HepG2 (cell line): ENCODE data around the gene CDK5RAP2. TPM values are rescaled to one million over a fixed set of nuclear protein-coding genes. Genes with fewer than 3 reads are reported as not detected.

Experiments used
- ATAC-seq: fragments of 200-7000 bp; cut with Tn5 transposase; 3 replicates; pipeline ENCODE4 v1.9.1; 2020; ENCODE audit warnings: mild to moderate bottlenecking, moderate library complexity
- BruUV-seq: library from RNA; stranded (reverse); fragments of 400-500 nt; replicated peaks from 2 replicates; lab custom pipeline; 2021; lab: Mats Ljungman, UMichigan
- CTCF ChIA-PET: fragments of 300-600 bp; formaldehyde crosslinking; extraction: SDS; loops from one replicate; lab custom pipeline; 2021; ENCODE audit warnings: low total read pairs, inconsistent platforms, low intra/inter-chr PET ratio; lab: Yijun Ruan, JAX
- POLR2A ChIA-PET: fragments of 350-600 bp; sonication (Branson Sonifier 250); formaldehyde crosslinking; loops from one replicate; lab custom pipeline; 2020; ENCODE audit warnings: antibody characterized with exemption, inconsistent platforms; lab: Yijun Ruan, JAX
- DNase-seq: peaks from one replicate; pipeline ENCODE4 v3.0.0-alpha.2; 2015; ENCODE audit warnings: low spot score
- FAIRE-seq: peaks from 3 replicates; lab custom pipeline; 2011; peaks lifted over from hg19 to GRCh38; lab: Jason Lieb, UNC
- H2AFZ ChIP-seq: one replicate; pipeline ENCODE4 v1.6.1; 2011; ENCODE audit warnings: low read length, inconsistent platforms
- H3K27ac ChIP-seq: fragments of 300-600 bp; 3 replicates; pipeline ENCODE4 v1.8.0; 2011; ENCODE audit warnings: mixed run types, mild to moderate bottlenecking, mixed read lengths, low read length, inconsistent platforms; ENCODE audit not compliant: insufficient read depth; ENCODE audit errors: extremely low read length
- H3K27me3 ChIP-seq, 2 experiments: fragments of 200-600 bp in 1 of 2; 2 replicates in 1 of 2; 3 replicates in 1 of 2; pipeline versions ENCODE4 v1.6.0 to v1.8.0; 2011; ENCODE audit warnings: low read length in 2 of 2, mild to moderate bottlenecking in 2 of 2, moderate library complexity in 2 of 2, inconsistent platforms in 1 of 2; ENCODE audit not compliant: insufficient read depth in 2 of 2, control insufficient read depth in 1 of 2
- H3K36me3 ChIP-seq, 2 experiments: fragments of 200-600 bp in 1 of 2; replicated peaks in 1 of 2; 2 replicates in 1 of 2; 3 replicates in 1 of 2; pipeline versions ENCODE4 v1.5.1 to v1.8.0; 2011; ENCODE audit warnings: low read length in 2 of 2, inconsistent platforms in 1 of 2; ENCODE audit not compliant: insufficient read depth in 2 of 2, control insufficient read depth in 1 of 2
- H3K4me1 ChIP-seq: 2 replicates; pipeline ENCODE4 v1.5.1; 2012; ENCODE audit warnings: low read length, inconsistent platforms; ENCODE audit not compliant: insufficient read depth
- H3K4me2 ChIP-seq: 2 replicates; pipeline ENCODE4 v1.6.0; 2011; ENCODE audit warnings: low read depth, low read length, inconsistent platforms
- H3K4me3 ChIP-seq, 3 experiments: fragments of 200-600 bp in 1 of 3; sonication (generic), shearing (Covaris generic) in 1 of 3; replicated peaks in 1 of 3; 2 replicates each; pipeline ENCODE4 v1.5.1; 2011 to 2016; ENCODE audit warnings: low read length in 3 of 3, inconsistent platforms in 2 of 3, low read depth in 2 of 3, mild to moderate bottlenecking in 2 of 3, control low read depth in 1 of 3, mixed read lengths in 1 of 3; ENCODE audit not compliant: insufficient read depth in 1 of 3
- H3K79me2 ChIP-seq: one replicate; pipeline ENCODE4 v1.6.1; 2011; ENCODE audit warnings: low read length, inconsistent platforms; ENCODE audit not compliant: insufficient read depth
- H3K9ac ChIP-seq: 2 replicates; pipeline ENCODE4 v1.6.0; 2011; ENCODE audit warnings: mild to moderate bottlenecking, low read depth, low read length, inconsistent platforms; ENCODE audit not compliant: insufficient read depth
- H3K9me3 ChIP-seq: 2 replicates; pipeline ENCODE4 v1.5.1; 2012; ENCODE audit warnings: mild to moderate bottlenecking, low read length
- H4K20me1 ChIP-seq: 2 replicates; pipeline ENCODE4 v1.6.0; 2011; ENCODE audit warnings: inconsistent platforms, mild to moderate bottlenecking, low read length, moderate library complexity; ENCODE audit not compliant: insufficient read depth
- ARID3A ChIP-seq: IDR thresholded peaks from 2 replicates; pipeline ENCODE4 v1.6.1; 2012; ENCODE audit warnings: low read depth, low read length, improper control_type of control experiment
- ATF7 ChIP-seq, 2 experiments: fragments of 450-650 bp in 1 of 2; sonication (generic) in 1 of 2; formaldehyde crosslinking in 1 of 2; IDR thresholded peaks; 2 replicates each; pipeline versions ENCODE4 v1.4.0 to v1.6.1; 2016 to 2020; ENCODE audit warnings: antibody characterized with exemption in 1 of 2, mild to moderate bottlenecking in 1 of 2, missing genetic modification reagents in 1 of 2
- FOXK2 ChIP-seq: fragments of 450-650 bp; IDR thresholded peaks from 2 replicates; pipeline ENCODE4 v1.6.1; 2016
- FOXO4 ChIP-seq: sonication (generic); formaldehyde crosslinking; conservative IDR thresholded peaks from 2 replicates; pipeline ENCODE4 v1.8.1; 2023; ENCODE audit warnings: missing genetic modification reagents
- GATA4 ChIP-seq: sonication (generic); IDR thresholded peaks from 2 replicates; pipeline ENCODE4 v1.6.1; 2016; ENCODE audit warnings: antibody characterized with exemption, low read depth, borderline replicate concordance
- GATAD1 ChIP-seq: IDR thresholded peaks from 2 replicates; pipeline ENCODE4 v1.6.1; 2016; ENCODE audit warnings: missing genetic modification reagents, missing compliant biosample characterization
- HINFP ChIP-seq: sonication (generic); formaldehyde crosslinking; IDR thresholded peaks from 2 replicates; pipeline ENCODE4 v1.4.0; 2020; ENCODE audit warnings: low read depth, mild to moderate bottlenecking, missing genetic modification reagents
- ISL2 ChIP-seq: sonication (generic); formaldehyde crosslinking; IDR thresholded peaks from 2 replicates; pipeline ENCODE4 v1.5.0; 2020; ENCODE audit warnings: missing genetic modification reagents
- MAF1 ChIP-seq: sonication (generic); formaldehyde crosslinking; IDR thresholded peaks from 2 replicates; pipeline ENCODE4 v1.5.0; 2020; ENCODE audit warnings: missing genetic modification reagents, borderline replicate concordance
- POLR2AphosphoS2 ChIP-seq: IDR thresholded peaks from 2 replicates; pipeline ENCODE4 v1.6.1; 2011; ENCODE audit warnings: low read depth, low read length, improper control_type of control experiment
- RFX1 ChIP-seq: fragments of 450-650 bp; IDR thresholded peaks from 2 replicates; pipeline ENCODE4 v1.6.1; 2017
- RFX3 ChIP-seq: IDR thresholded peaks from 2 replicates; pipeline ENCODE4 v1.6.1; 2016; ENCODE audit warnings: missing biosample characterization, missing genetic modification reagents
- SAP130 ChIP-seq: IDR thresholded peaks from 2 replicates; pipeline ENCODE4 v1.6.1; 2016; ENCODE audit warnings: low read depth
- SIN3B ChIP-seq: fragments of 150-350 bp; IDR thresholded peaks from 2 replicates; pipeline ENCODE4 v1.6.1; 2014; ENCODE audit warnings: low read length
- TAF15 ChIP-seq: fragments of 200-400 bp; formaldehyde crosslinking; IDR thresholded peaks from one replicate; pipeline ENCODE4 v1.6.1; 2018; ENCODE audit warnings: mild to moderate bottlenecking, low read depth, low read length; ENCODE audit not compliant: poor library complexity, severe bottlenecking
- ZBTB37 ChIP-seq: sonication (generic); formaldehyde crosslinking; IDR thresholded peaks from 2 replicates; pipeline ENCODE4 v1.4.0; 2020; ENCODE audit warnings: mild to moderate bottlenecking, missing genetic modification reagents
- ZNF275 ChIP-seq: sonication (generic); formaldehyde crosslinking; IDR thresholded peaks from 2 replicates; pipeline ENCODE4 v1.8.0; 2022; ENCODE audit warnings: missing genetic modification reagents, mild to moderate bottlenecking, inconsistent platforms, borderline replicate concordance
- ZNF510 ChIP-seq: sonication (generic); formaldehyde crosslinking; IDR thresholded peaks from 2 replicates; pipeline ENCODE4 v1.4.0; 2020; ENCODE audit warnings: low read depth, mild to moderate bottlenecking, missing genetic modification reagents
- ZSCAN31 ChIP-seq: sonication (generic); formaldehyde crosslinking; IDR thresholded peaks from 2 replicates; pipeline ENCODE4 v1.5.0; 2020; ENCODE audit warnings: low read depth, mild to moderate bottlenecking, missing genetic modification reagents
- WGBS: methylation state at CpG from one replicate; pipeline ENCODE4 v1.1.6; 2017; ENCODE audit warnings: low lambda C conversion rate; 5-methylcytosine and 5-hydroxymethylcytosine counted together
- in situ Hi-C: cut with HindIII; loops from 2 replicates; pipeline ENCODE4 v1.10.0; 2017; ENCODE audit warnings: low pct_unique_long_range_greater_than_20kb; ENCODE audit not compliant: extremely low pct_ligation_motif_present
- intact Hi-C: fragments of 100-400 bp; cut with micrococcal nuclease; formaldehyde crosslinking; loops from one replicate; pipeline ENCODE4 v1.10.0; 2022; ENCODE audit not compliant: unreplicated experiment
- polyA plus RNA-seq, 8 experiments: library from polyadenylated mRNA; depleted of rRNA in 3 of 8; stranded (reverse) in 7 of 8; unstranded in 1 of 8; fragments of >200 nt; fragmentation: Illumina TruSeq in 4 of 8; extraction: Trizol in 4 of 8; gene quantifications; 2 replicates each; pipeline versions ENCODE4 v1.2.1 to v1.2.3, GENCODE V29; 2011 to 2016; ENCODE audit warnings: low read depth in 4 of 8, missing spikeins in 1 of 8, mixed read lengths in 1 of 8; ENCODE audit not compliant: insufficient read depth in 1 of 8
- total RNA-seq, 5 experiments: library from RNA; depleted of rRNA; stranded (reverse); fragments of >200 nt; fragmentation: Illumina TruSeq; extraction: Trizol; gene quantifications; 2 replicates each; pipeline ENCODE4 v1.2.3, GENCODE V29; 2016; ENCODE audit warnings: low read depth in 1 of 5

CDK5RAP2 gene
- total and polyA plus RNA-seq, 2 of the 13 experiments (the other 11 are each of a cell fraction or from before 2014, with no cell fraction given), result 31.8 to 42.2 TPM

GRCh38 chr9:120583958-120584369, 4.0 kb upstream of the CDK5RAP2 start:
- H3K4me1 ChIP-seq, result peaks cover 38% of the 10 kb centered on the region
- ChIA-PET POLR2A (interaction anchor here (1.4 kb wide), 1 partner anchor 12 kb away, joined by 4 read pairs; no protein-coding TSS in a partner anchor), CTCF (no interaction called here)
- peak; percentile 85 for DNase-seq
- no peaks in the 10 kb centered on the region; a peak in 1 of 5 replicates for H3K27me3 ChIP-seq
- no TSS peak for BruUV-seq
- H3K4me3 ChIP-seq, result no peak overlapping the region
- in situ Hi-C loops (no loop called here), intact Hi-C loops (no loop called here)
- peaks cover 14% of the 10 kb centered on the region for H3K79me2 ChIP-seq
- no peak overlapping the region for H3K4me2 ChIP-seq
- H4K20me1 ChIP-seq, result no peaks in the 10 kb centered on the region
- H3K9ac ChIP-seq, result no peak overlapping the region
- WGBS, result 67% methylated on average over 3 of the region's 3 CpGs
- H3K9me3 ChIP-seq, result no peaks in the 10 kb centered on the region
- H3K36me3 ChIP-seq, result no peaks in the 10 kb centered on the region
- no peak for ATAC-seq
- FAIRE-seq, result no peak
- H3K27ac ChIP-seq, result no peak overlapping the region
- no peak overlapping the region for H2AFZ ChIP-seq
- TF ChIP-seq MAF1 (no peak), HINFP (CRISPR knock-in tag) (no peak), FOXO4 (CRISPR knock-in tag) (no peak), ISL2 (CRISPR knock-in tag) (no peak), SAP130 (CRISPR knock-in tag) (peak; percentile 29; the same call in 1 of the 2 replicates), RFX3 (CRISPR knock-in tag) (peak; percentile 65), POLR2AphosphoS2 (no peak), ATF7 (IDR thresholded peaks at IDR 0.05) (peak; percentile 98), ATF7 (CRISPR knock-in tag; IDR thresholded peaks at IDR 0.05) (no peak), RFX1 (peak; percentile 71), ZSCAN31 (CRISPR knock-in tag) (no peak), ARID3A (peak; percentile 65), TAF15 (no peak), SIN3B (no peak), FOXK2 (no peak), ZNF510 (CRISPR knock-in tag) (no peak), ZBTB37 (CRISPR knock-in tag) (no peak), GATAD1 (CRISPR knock-in tag) (no peak), GATA4 (no peak), ZNF275 (CRISPR knock-in tag) (no peak)
